Activated naive CD4-positive, alpha-beta T cell treated with anti-CD3 and anti-CD28 coated beads, Interleukin-2, amount 50 U/mL, for 24 hours (primary cell): Measurements from ENCODE around the gene TIMM17B.
"Not testable (repeated sequence)": the region's sequence is repeated elsewhere in the genome, so short reads cannot be mapped to it uniquely, and the experiment has no call there.

Source experiments
- H3K27ac Mint-ChIP-seq: one replicate; pipeline ENCODE4 v1.8.0; 2021; ENCODE audit warnings: mild to moderate bottlenecking, mixed read lengths
- H3K27me3 Mint-ChIP-seq: one replicate; pipeline ENCODE4 v1.8.0; 2021; ENCODE audit warnings: mixed read lengths
- H3K36me3 Mint-ChIP-seq: one replicate; pipeline ENCODE4 v1.8.0; 2021; ENCODE audit warnings: mixed read lengths
- H3K4me1 Mint-ChIP-seq: one replicate; pipeline ENCODE4 v1.8.0; 2021; ENCODE audit warnings: mixed read lengths
- H3K4me3 Mint-ChIP-seq: one replicate; pipeline ENCODE4 v1.8.0; 2021; ENCODE audit warnings: mild to moderate bottlenecking, mixed read lengths
- H3K9me3 Mint-ChIP-seq: one replicate; pipeline ENCODE4 v1.8.0; 2021; ENCODE audit warnings: mixed read lengths

Gene TIMM17B

GRCh38 chrX:48890934-48891401 is 6.6 kb downstream of the TIMM17B start:
- Mint-ChIP-seq H3K36me3 (no peaks in the 10 kb centered on the region), H3K27me3 (no peaks in the 10 kb centered on the region), H3K4me1 (peaks cover 23% of the 10 kb centered on the region), H3K4me3 (peak overlapping the region; percentile 87), H3K9me3 (no peaks in the 10 kb centered on the region), H3K27ac (peak overlapping the region; percentile 79)

GRCh38 chrX:48890296-48890925 is 7.2 kb downstream of the TIMM17B start:
- H3K36me3 Mint-ChIP-seq, result no peaks in the 10 kb centered on the region
- peak overlapping the region; percentile 87 for H3K4me3 Mint-ChIP-seq
- no peaks in the 10 kb centered on the region for H3K9me3 Mint-ChIP-seq
- peaks cover 19% of the 10 kb centered on the region for H3K4me1 Mint-ChIP-seq
- peak overlapping the region; percentile 79 for H3K27ac Mint-ChIP-seq
- no peaks in the 10 kb centered on the region for H3K27me3 Mint-ChIP-seq

- not testable (repeated sequence) for H3K4me3 Mint-ChIP-seq, H3K9me3 Mint-ChIP-seq, H3K27me3 Mint-ChIP-seq, H3K27ac Mint-ChIP-seq, H3K36me3 Mint-ChIP-seq, H3K4me1 Mint-ChIP-seq
These were observed 11.0 kb downstream of the TIMM17B start for GRCh38 chrX:48886586-48886985.

GRCh38 chrX:48883729-48884128 is 13.8 kb downstream of the TIMM17B start:
- H3K9me3 Mint-ChIP-seq, result no peaks in the 10 kb centered on the region
- H3K27ac Mint-ChIP-seq, result no peak overlapping the region
- H3K36me3 Mint-ChIP-seq, result peaks cover 2% of the 10 kb centered on the region
- no peaks in the 10 kb centered on the region for H3K27me3 Mint-ChIP-seq
- no peak overlapping the region for H3K4me3 Mint-ChIP-seq
- no peaks in the 10 kb centered on the region for H3K4me1 Mint-ChIP-seq

GRCh38 chrX:48876944-48877343 is 20.6 kb downstream of the TIMM17B start:
- H3K4me1 Mint-ChIP-seq, H3K9me3 Mint-ChIP-seq, H3K4me3 Mint-ChIP-seq, H3K36me3 Mint-ChIP-seq, H3K27ac Mint-ChIP-seq, H3K27me3 Mint-ChIP-seq: not testable (repeated sequence)

GRCh38 chrX:48872017-48872416 is 25.6 kb downstream of the TIMM17B start:
- H3K27ac Mint-ChIP-seq, H3K4me3 Mint-ChIP-seq: not testable (repeated sequence)

GRCh38 chrX:48864210-48864609 is 33.4 kb downstream of the TIMM17B start:
- Mint-ChIP-seq H3K9me3 (no peaks in the 10 kb centered on the region), H3K4me3 (no peak overlapping the region), H3K27ac (no peak overlapping the region), H3K27me3 (no peaks in the 10 kb centered on the region), H3K36me3 (no peaks in the 10 kb centered on the region), H3K4me1 (no peaks in the 10 kb centered on the region)

More at GRCh38 chrX:48872017-48872416, 25.6 kb downstream of the TIMM17B start:
- not testable (repeated sequence) for H3K4me1 Mint-ChIP-seq, H3K9me3 Mint-ChIP-seq, H3K27me3 Mint-ChIP-seq, H3K36me3 Mint-ChIP-seq

- no peaks in the 10 kb centered on the region for H3K9me3 Mint-ChIP-seq
- H3K27ac Mint-ChIP-seq, result peak overlapping the region; percentile 83
- H3K36me3 Mint-ChIP-seq, result no peaks in the 10 kb centered on the region
- no peak overlapping the region for H3K4me3 Mint-ChIP-seq
- H3K27me3 Mint-ChIP-seq, result peaks cover 1% of the 10 kb centered on the region
- H3K4me1 Mint-ChIP-seq, result peaks cover 7% of the 10 kb centered on the region
These were observed 42.7 kb downstream of the TIMM17B start for GRCh38 chrX:48854898-48855297.

GRCh38 chrX:48854121-48854804 is 43.3 kb downstream of the TIMM17B start:
- not testable (repeated sequence) for H3K4me1 Mint-ChIP-seq, H3K27ac Mint-ChIP-seq, H3K36me3 Mint-ChIP-seq, H3K9me3 Mint-ChIP-seq, H3K4me3 Mint-ChIP-seq, H3K27me3 Mint-ChIP-seq

GRCh38 chrX:48853494-48853893 is 44.1 kb downstream of the TIMM17B start:
- H3K9me3 Mint-ChIP-seq, H3K4me3 Mint-ChIP-seq, H3K27me3 Mint-ChIP-seq, H3K27ac Mint-ChIP-seq, H3K36me3 Mint-ChIP-seq: not testable (repeated sequence)
- H3K4me1 Mint-ChIP-seq, result peaks cover 14% of the 10 kb centered on the region

- Mint-ChIP-seq H3K27me3 (peaks cover 1% of the 10 kb centered on the region), H3K27ac (no peak overlapping the region), H3K4me3 (no peak overlapping the region), H3K9me3 (no peaks in the 10 kb centered on the region), H3K36me3 (no peaks in the 10 kb centered on the region), H3K4me1 (peaks cover 14% of the 10 kb centered on the region)
These were observed 44.7 kb downstream of the TIMM17B start for GRCh38 chrX:48852857-48853256.

- Mint-ChIP-seq H3K36me3 (no peaks in the 10 kb centered on the region), H3K4me1 (peaks cover 7% of the 10 kb centered on the region), H3K9me3 (no peaks in the 10 kb centered on the region), H3K27me3 (no peaks in the 10 kb centered on the region), H3K27ac (no peak overlapping the region), H3K4me3 (no peak overlapping the region)
These were observed 48.7 kb downstream of the TIMM17B start for GRCh38 chrX:48848847-48849246.
